HL-60 (cell line): ENCODE data around the gene SUN1.

Experiments
- DNase-seq, 2 experiments: peaks; one replicate each; pipeline ENCODE4 v3.0.0-alpha.2; 2010 to 2020; ENCODE audit warnings: low read depth in 1 of 2, low spot score in 1 of 2
- H3K27ac ChIP-seq: fragments of 250-450 bp; sonication (Bioruptor Pico); replicated peaks from 2 replicates; pipeline ENCODE4 v1.5.1; 2020; ENCODE audit warnings: mild to moderate bottlenecking, moderate library complexity
- H3K27me3 ChIP-seq: fragments of 250-450 bp; sonication (Bioruptor Pico); 2 replicates; pipeline ENCODE4 v1.5.1; 2021; ENCODE audit warnings: mild to moderate bottlenecking, moderate library complexity; ENCODE audit not compliant: insufficient read depth, poor library complexity, severe bottlenecking
- H3K4me3 ChIP-seq: replicated peaks from 2 replicates; pipeline ENCODE4 v1.5.1; 2011; ENCODE audit warnings: mild to moderate bottlenecking, control low read depth, low read length; ENCODE audit not compliant: insufficient read depth
- GABPA ChIP-seq: IDR thresholded peaks from 2 replicates; pipeline ENCODE4 v1.6.1; 2012; ENCODE audit warnings: low read depth
- POLR2AphosphoS5 ChIP-seq: IDR thresholded peaks from 2 replicates; pipeline ENCODE4 v1.6.1; 2012; ENCODE audit warnings: low read depth
- SPI1 ChIP-seq: IDR thresholded peaks from 2 replicates; pipeline ENCODE4 v1.6.1; 2012; ENCODE audit warnings: low read depth, mild to moderate bottlenecking, borderline replicate concordance
- TF ChIP-seq, protein P1 (sequence below): IDR thresholded peaks from one replicate; pipeline ENCODE4 v1.5.1; 2011; ENCODE audit warnings: low read length, control low read depth, inconsistent platforms; ENCODE audit not compliant: insufficient read depth
- TF ChIP-seq, protein P2 (sequence below): IDR thresholded peaks from 2 replicates; pipeline ENCODE4 v1.6.1; 2012; ENCODE audit warnings: low read depth; ENCODE audit not compliant: insufficient replicate concordance

Gene SUN1

DNA sequence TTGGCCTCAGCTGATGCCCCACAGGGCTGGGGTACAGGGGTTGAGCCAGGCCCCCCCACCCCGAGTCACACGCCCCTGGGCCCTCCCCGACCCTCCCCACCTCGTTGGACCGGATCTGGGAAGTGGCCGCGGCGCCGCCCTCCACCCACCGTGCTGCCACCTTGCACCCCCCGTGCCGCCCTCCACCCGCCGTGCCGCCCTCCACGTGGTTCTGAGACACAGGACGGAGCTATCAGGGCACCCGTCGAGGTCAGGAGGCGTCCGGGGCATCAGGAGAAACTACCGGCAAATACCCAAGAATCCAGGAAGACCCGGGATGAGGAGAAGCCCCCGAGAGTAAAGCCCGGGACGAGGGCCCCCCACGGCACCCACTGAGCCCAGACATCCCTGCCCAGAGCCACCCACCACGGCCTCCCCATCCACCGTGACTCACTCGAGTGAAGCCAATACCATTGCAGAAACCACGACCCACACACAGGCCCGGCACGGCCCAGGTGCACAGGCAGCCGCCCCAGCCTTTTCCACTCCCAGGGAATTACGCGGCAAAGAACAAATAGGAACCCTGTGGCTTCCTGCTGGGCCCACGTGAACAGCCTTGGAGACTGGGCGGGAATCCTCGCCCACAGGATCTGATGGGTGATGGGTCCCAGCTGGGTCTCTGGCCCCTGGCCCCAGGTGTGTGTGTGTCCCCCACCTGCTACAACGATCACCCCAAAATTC is 88.2 kb downstream of the SUN1 start:
- H3K4me3 ChIP-seq = no peak overlapping the region
- H3K27me3 ChIP-seq = no peaks in the 10 kb centered on the region
- DNase-seq = no peak
- H3K27ac ChIP-seq = no peak overlapping the region
- TF ChIP-seq, protein P1, sequence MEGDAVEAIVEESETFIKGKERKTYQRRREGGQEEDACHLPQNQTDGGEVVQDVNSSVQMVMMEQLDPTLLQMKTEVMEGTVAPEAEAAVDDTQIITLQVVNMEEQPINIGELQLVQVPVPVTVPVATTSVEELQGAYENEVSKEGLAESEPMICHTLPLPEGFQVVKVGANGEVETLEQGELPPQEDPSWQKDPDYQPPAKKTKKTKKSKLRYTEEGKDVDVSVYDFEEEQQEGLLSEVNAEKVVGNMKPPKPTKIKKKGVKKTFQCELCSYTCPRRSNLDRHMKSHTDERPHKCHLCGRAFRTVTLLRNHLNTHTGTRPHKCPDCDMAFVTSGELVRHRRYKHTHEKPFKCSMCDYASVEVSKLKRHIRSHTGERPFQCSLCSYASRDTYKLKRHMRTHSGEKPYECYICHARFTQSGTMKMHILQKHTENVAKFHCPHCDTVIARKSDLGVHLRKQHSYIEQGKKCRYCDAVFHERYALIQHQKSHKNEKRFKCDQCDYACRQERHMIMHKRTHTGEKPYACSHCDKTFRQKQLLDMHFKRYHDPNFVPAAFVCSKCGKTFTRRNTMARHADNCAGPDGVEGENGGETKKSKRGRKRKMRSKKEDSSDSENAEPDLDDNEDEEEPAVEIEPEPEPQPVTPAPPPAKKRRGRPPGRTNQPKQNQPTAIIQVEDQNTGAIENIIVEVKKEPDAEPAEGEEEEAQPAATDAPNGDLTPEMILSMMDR = no peak
- no peak for TF ChIP-seq POLR2AphosphoS5
- no peak for TF ChIP-seq GABPA

DNA sequence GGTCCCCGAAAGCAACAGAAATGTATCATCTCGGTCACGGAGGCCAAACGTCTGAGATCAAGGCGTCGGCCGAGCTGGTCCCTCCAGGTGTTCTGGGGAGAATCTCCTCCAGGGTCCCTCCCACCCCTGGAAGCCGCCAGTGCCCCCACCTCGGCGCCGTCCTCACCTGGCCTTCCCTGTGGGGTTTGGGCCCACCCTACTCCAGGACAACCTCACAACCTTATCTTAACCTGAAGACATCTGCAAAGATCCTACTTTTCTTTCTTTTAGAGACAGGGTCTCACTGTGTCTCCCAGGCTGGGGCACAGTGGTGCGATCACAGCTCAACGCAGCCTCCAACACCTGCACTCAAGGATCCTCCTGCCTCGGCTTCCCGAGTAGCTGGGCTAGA is 88.8 kb downstream of the SUN1 start:
- no peaks in the 10 kb centered on the region for H3K27me3 ChIP-seq

DNA sequence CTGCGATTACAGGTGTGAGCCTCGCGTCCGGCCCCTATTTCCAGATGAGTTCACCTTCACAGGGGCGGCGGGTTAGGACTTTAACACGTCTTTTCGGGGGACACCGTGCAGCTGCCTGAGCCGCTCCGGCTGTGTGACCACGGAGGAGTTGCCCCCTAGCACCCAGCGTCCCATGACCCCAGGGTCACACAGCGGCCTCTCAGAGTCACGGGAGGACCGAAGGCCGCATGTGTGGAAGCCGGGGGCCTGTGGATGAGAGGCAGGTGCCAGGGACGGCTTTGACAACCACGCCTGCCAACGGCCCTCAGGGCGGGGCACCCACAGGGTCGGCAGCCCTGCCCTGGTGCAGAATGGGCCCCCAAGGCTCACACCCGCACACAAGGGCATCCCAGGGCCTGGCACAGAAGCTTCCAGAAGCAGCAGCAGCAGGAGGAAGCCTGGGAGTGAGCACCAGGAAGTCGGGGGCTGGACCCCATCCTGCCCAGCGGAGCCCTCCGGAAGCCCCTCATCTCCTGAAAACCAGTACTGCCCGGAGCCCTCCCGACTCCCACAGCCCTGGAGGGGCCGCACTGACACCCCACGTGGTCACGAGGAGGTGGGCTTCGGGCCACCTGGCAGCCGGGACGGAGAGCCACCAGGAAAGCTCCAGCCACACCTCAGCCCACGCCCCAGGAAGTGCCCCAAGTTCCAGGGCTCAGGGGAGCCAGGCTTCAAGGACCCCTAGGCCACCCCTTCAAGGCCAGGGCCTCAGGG is 89.5 kb downstream of the SUN1 start:
- H3K27me3 ChIP-seq = no peaks in the 10 kb centered on the region
- H3K4me3 ChIP-seq = no peak overlapping the region
- peak overlapping the region; percentile 28 for H3K27ac ChIP-seq
- TF ChIP-seq, protein P1 = no peak
- TF ChIP-seq GABPA = no peak
- no peak for DNase-seq

More for the DNA sequence above, 88.8 kb downstream of the SUN1 start:
- H3K4me3 ChIP-seq = no peak overlapping the region
- no peak overlapping the region for H3K27ac ChIP-seq
- no peak for DNase-seq
- TF ChIP-seq POLR2AphosphoS5 = no peak
- TF ChIP-seq, protein P2, sequence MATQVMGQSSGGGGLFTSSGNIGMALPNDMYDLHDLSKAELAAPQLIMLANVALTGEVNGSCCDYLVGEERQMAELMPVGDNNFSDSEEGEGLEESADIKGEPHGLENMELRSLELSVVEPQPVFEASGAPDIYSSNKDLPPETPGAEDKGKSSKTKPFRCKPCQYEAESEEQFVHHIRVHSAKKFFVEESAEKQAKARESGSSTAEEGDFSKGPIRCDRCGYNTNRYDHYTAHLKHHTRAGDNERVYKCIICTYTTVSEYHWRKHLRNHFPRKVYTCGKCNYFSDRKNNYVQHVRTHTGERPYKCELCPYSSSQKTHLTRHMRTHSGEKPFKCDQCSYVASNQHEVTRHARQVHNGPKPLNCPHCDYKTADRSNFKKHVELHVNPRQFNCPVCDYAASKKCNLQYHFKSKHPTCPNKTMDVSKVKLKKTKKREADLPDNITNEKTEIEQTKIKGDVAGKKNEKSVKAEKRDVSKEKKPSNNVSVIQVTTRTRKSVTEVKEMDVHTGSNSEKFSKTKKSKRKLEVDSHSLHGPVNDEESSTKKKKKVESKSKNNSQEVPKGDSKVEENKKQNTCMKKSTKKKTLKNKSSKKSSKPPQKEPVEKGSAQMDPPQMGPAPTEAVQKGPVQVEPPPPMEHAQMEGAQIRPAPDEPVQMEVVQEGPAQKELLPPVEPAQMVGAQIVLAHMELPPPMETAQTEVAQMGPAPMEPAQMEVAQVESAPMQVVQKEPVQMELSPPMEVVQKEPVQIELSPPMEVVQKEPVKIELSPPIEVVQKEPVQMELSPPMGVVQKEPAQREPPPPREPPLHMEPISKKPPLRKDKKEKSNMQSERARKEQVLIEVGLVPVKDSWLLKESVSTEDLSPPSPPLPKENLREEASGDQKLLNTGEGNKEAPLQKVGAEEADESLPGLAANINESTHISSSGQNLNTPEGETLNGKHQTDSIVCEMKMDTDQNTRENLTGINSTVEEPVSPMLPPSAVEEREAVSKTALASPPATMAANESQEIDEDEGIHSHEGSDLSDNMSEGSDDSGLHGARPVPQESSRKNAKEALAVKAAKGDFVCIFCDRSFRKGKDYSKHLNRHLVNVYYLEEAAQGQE = no peak
- TF ChIP-seq, protein P1 = no peak
- TF ChIP-seq SPI1 = no peak
- no peak for TF ChIP-seq GABPA

DNA sequence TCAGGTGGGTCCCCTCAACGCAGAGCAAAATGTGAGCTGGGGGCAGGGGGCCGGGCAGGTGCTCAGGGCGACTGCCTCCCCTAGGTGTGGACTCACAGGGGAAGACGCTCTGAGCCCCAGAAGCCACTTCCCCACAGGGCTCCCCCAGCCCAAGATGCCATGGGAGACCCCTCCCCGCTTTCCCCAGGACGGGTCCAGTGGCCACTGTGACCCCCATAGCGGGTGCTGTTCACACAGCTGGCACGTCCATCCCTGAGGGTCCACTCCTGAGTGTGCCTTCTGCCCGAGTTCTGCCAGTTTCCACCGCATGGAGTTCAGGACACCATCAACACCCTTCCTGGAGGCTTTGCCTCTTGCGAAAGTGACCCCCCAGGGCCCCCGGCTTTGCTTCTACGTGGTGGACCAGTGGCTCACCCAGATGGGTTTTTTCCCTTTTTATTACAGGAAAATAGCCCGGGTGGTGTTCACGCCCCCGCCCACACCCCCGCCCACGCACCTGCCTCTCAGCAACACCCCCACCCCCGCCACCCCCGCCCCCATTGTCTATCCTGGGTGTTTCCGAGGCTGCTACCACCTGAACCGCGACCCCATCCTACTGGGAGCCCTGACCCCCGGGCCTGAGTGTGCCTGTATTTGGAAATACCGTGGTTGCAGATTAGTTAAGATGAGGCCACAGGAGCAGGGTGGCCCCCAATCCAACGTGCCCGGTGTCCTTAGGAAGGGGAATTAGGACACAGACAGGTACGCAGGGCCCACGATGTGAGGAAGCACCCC is 90.2 kb downstream of the SUN1 start:
- Histone ChIP-seq H3K4me3 (peak overlapping the region; percentile 16; the same call in 1 of the 2 replicates), H3K27me3 (no peaks in the 10 kb centered on the region), H3K27ac (peak overlapping the region; percentile 80)
- TF ChIP-seq, protein P2 = no peak
- TF ChIP-seq SPI1 (no peak), GABPA (no peak), POLR2AphosphoS5 (no peak)
- TF ChIP-seq, protein P1 = no peak
- no peak for DNase-seq
